K562 (cell line): Measurements from ENCODE around the gene FOXB2. TPM values are rescaled to one million over a fixed set of nuclear protein-coding genes. Genes with fewer than 3 reads are reported as not detected.

Source experiments
- ATAC-seq: fragments of 200-7000 bp; cut with Tn5 transposase; 3 replicates; pipeline ENCODE4 v1.9.1; 2020; ENCODE audit warnings: moderate library complexity
- BruUV-seq: library from RNA; stranded (reverse); fragments of 400-500 nt; replicated peaks from 2 replicates; lab custom pipeline; 2021; lab: Mats Ljungman, UMichigan
- CTCF ChIA-PET: fragments of 300-600 bp; formaldehyde crosslinking; extraction: SDS; loops from one replicate; lab custom pipeline; 2021; ENCODE audit warnings: low intra/inter-chr PET ratio; lab: Yijun Ruan, JAX
- POLR2A ChIA-PET: fragments of 300-600, 350-650 bp; sonication (Branson Sonifier 250); formaldehyde crosslinking; extraction: SDS; loops from one replicate; lab custom pipeline; 2021; ENCODE audit warnings: antibody characterized with exemption, inconsistent platforms; lab: Yijun Ruan, JAX
- DNase-seq, 4 experiments: peaks; one replicate each; pipeline versions ENCODE4 v3.0.0 to v3.0.0-alpha.2; 2011 to 2018; ENCODE audit warnings: low spot score in 3 of 4, mixed read lengths in 3 of 4; ENCODE audit errors: extremely low read depth in 1 of 4
- FAIRE-seq: peaks from 2 replicates; lab custom pipeline; 2011; peaks lifted over from hg19 to GRCh38; lab: Jason Lieb, UNC
- H2AFZ ChIP-seq: 2 replicates; pipeline ENCODE4 v1.6.0; 2011; ENCODE audit warnings: low read depth, low read length, control low read depth, inconsistent platforms
- H3K27ac ChIP-seq: fragments of 200-600 bp; 3 replicates; pipeline ENCODE4 v1.8.0; 2011; ENCODE audit warnings: low read depth, mild to moderate bottlenecking, control low read depth, inconsistent platforms, low read length, moderate library complexity, mixed read lengths; ENCODE audit errors: extremely low read depth
- H3K27me3 ChIP-seq, 2 experiments: fragments of 300-600 bp in 1 of 2; 2 replicates in 1 of 2; 3 replicates in 1 of 2; pipeline versions ENCODE4 v1.6.0 to v1.8.0; 2011; ENCODE audit warnings: inconsistent platforms in 2 of 2, low read length in 2 of 2, mild to moderate bottlenecking in 1 of 2, mixed read lengths in 1 of 2, moderate library complexity in 1 of 2; ENCODE audit not compliant: control insufficient read depth in 2 of 2, insufficient read depth in 2 of 2
- H3K36me3 ChIP-seq: fragments of 300-600 bp; 3 replicates; pipeline ENCODE4 v1.8.0; 2011; ENCODE audit warnings: mild to moderate bottlenecking, low read length, inconsistent platforms; ENCODE audit not compliant: control insufficient read depth, insufficient read depth
- H3K4me1 ChIP-seq, 2 experiments: fragments of 200-600 bp in 1 of 2; replicated peaks in 1 of 2; 2 replicates in 1 of 2; 3 replicates in 1 of 2; pipeline versions ENCODE4 v1.5.1 to v1.8.0; 2011; ENCODE audit warnings: inconsistent platforms in 2 of 2, low read length in 2 of 2, mild to moderate bottlenecking in 1 of 2, mixed read lengths in 1 of 2, moderate library complexity in 1 of 2; ENCODE audit not compliant: control insufficient read depth in 2 of 2, insufficient read depth in 2 of 2
- H3K4me2 ChIP-seq: 2 replicates; pipeline ENCODE4 v1.6.1; 2011; ENCODE audit warnings: low read length, control low read depth, inconsistent platforms, mixed read lengths; ENCODE audit not compliant: insufficient read depth
- H3K4me3 ChIP-seq: fragments of 200-600 bp; sonication (generic), shearing (Covaris generic); 2 replicates; pipeline ENCODE4 v1.5.1; 2016; ENCODE audit warnings: control low read depth, inconsistent platforms
- H3K79me2 ChIP-seq: fragments of 200-600 bp; 3 replicates; pipeline ENCODE4 v1.8.0; 2011; ENCODE audit warnings: low read length, inconsistent platforms; ENCODE audit not compliant: control insufficient read depth, insufficient read depth
- H3K9ac ChIP-seq, 2 experiments: 2 replicates each; pipeline versions ENCODE4 v1.6.0 to v1.6.1; 2011; ENCODE audit warnings: low read depth in 2 of 2, low read length in 2 of 2, control low read depth in 1 of 2, inconsistent platforms in 1 of 2, mild to moderate bottlenecking in 1 of 2, mixed read lengths in 1 of 2; ENCODE audit not compliant: insufficient read depth in 1 of 2
- H3K9me1 ChIP-seq: one replicate; pipeline ENCODE4 v1.6.0; 2011; ENCODE audit warnings: inconsistent platforms, mild to moderate bottlenecking, low read length, moderate library complexity; ENCODE audit not compliant: control insufficient read depth, insufficient read depth
- H3K9me3 ChIP-seq: replicated peaks from 2 replicates; pipeline ENCODE4 v1.5.1; 2011; ENCODE audit warnings: low read depth, low read length, inconsistent platforms; ENCODE audit not compliant: control insufficient read depth, insufficient read depth
- H4K20me1 ChIP-seq: replicated peaks from 2 replicates; pipeline ENCODE4 v1.6.1; 2011; ENCODE audit warnings: low read length, inconsistent platforms, mixed read lengths; ENCODE audit not compliant: control insufficient read depth, insufficient read depth
- HIVEP1 ChIP-seq: fragments of 250-450 bp; sonication (Bioruptor Pico); IDR thresholded peaks from 2 replicates; pipeline ENCODE4 v1.4.0; 2020; ENCODE audit warnings: mild to moderate bottlenecking
- LEF1 ChIP-seq: fragments of 450-650 bp; IDR thresholded peaks from 2 replicates; pipeline ENCODE4 v1.6.1; 2016; ENCODE audit warnings: mild to moderate bottlenecking
- WGBS: fragments of 100-300 bp; shearing (Covaris generic); methylation state at CpG from one replicate; pipeline ENCODE4 v1.1.6; 2016; ENCODE audit warnings: low coverage, mixed read lengths; ENCODE audit not compliant: insufficient coverage; ENCODE audit errors: missing lambda C conversion rate; 5-methylcytosine and 5-hydroxymethylcytosine counted together
- in situ Hi-C: fragments of 300-500 bp; cut with MboI; formaldehyde crosslinking; loops from 4 replicates; pipeline ENCODE4 v1.15.0; 2018; ENCODE audit warnings: inconsistent platforms, mixed read lengths
- intact Hi-C: fragments of 100-400 bp; cut with micrococcal nuclease; formaldehyde crosslinking; loops from 2 replicates; pipeline ENCODE4 v1.14.2; 2022
- polyA plus RNA-seq, 8 experiments: library from polyadenylated mRNA; depleted of rRNA in 4 of 8; stranded (reverse) in 5 of 8; unstranded in 3 of 8; fragments of >200 nt; fragmentation: Nextera tagmentation in 2 of 8; fragmentation: Illumina TruSeq in 1 of 8; extraction: Ambion mirVana in 2 of 8; extraction: Trizol in 1 of 8; gene quantifications; 2 replicates each; pipeline versions ENCODE4 v1.2.1 to v1.2.3, GENCODE V29; 2011 to 2014; ENCODE audit warnings: inconsistent platforms in 1 of 8, missing spikeins in 1 of 8
- total RNA-seq, 7 experiments: library from RNA; depleted of rRNA in 6 of 7; stranded (reverse); fragments of >200 nt in 6 of 7; fragmentation: Illumina TruSeq in 2 of 7; extraction: Trizol in 2 of 7; gene quantifications; 2 replicates each; pipeline versions ENCODE4 v1.2.1 to v1.2.3, GENCODE V29; 2011 to 2021; ENCODE audit warnings: low replicate concordance in 1 of 7
- TF ChIP-seq, protein P1 (sequence below), 2 experiments: IDR thresholded peaks in 1 of 2; conservative IDR thresholded peaks in 1 of 2; 2 replicates each; pipeline ENCODE4 v1.6.1; 2016; ENCODE audit warnings: low read depth in 2 of 2, mild to moderate bottlenecking in 1 of 2, missing compliant biosample characterization in 1 of 2, missing genetic modification characterization in 1 of 2, moderate library complexity in 1 of 2
- TF ChIP-seq, protein P2 (sequence below): fragments of 200-800 bp; sonication (Bioruptor generic); IDR thresholded peaks from 2 replicates; pipeline ENCODE4 v1.6.1; 2017; ENCODE audit warnings: missing genetic modification characterization, missing compliant biosample characterization

FOXB2 gene
- total and polyA plus RNA-seq, 9 of the 15 experiments (the other 6 are each of a cell fraction or from before 2014, with no cell fraction given): not detected

- no peak for FAIRE-seq
- Histone ChIP-seq H3K79me2 (no peaks in the 10 kb centered on the region), H3K9me1 (no peaks in the 10 kb centered on the region), H3K4me3 (no peak overlapping the region), H3K4me1 (peaks cover 0 to 3% of the 10 kb centered on the region in 2 experiments; a peak in 2 of 5 replicates), H3K4me2 (no peak overlapping the region)
- 1% methylated on average over 27 of the region's 47 CpGs for WGBS
- TF ChIP-seq, protein P1, sequence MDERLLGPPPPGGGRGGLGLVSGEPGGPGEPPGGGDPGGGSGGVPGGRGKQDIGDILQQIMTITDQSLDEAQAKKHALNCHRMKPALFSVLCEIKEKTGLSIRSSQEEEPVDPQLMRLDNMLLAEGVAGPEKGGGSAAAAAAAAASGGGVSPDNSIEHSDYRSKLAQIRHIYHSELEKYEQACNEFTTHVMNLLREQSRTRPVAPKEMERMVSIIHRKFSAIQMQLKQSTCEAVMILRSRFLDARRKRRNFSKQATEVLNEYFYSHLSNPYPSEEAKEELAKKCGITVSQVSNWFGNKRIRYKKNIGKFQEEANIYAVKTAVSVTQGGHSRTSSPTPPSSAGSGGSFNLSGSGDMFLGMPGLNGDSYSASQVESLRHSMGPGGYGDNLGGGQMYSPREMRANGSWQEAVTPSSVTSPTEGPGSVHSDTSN (CRISPR knock-in tag; IDR thresholded peaks at IDR 0.05; ENCODE audit: low read depth): no peak
- TF ChIP-seq, protein P1 (tag; conservative IDR thresholded peaks at IDR 0.05; ENCODE audit: low read depth): no peak
- no peak for TF ChIP-seq LEF1
- no peak for TF ChIP-seq HIVEP1 (CRISPR knock-in tag)
- TF ChIP-seq, protein P2, sequence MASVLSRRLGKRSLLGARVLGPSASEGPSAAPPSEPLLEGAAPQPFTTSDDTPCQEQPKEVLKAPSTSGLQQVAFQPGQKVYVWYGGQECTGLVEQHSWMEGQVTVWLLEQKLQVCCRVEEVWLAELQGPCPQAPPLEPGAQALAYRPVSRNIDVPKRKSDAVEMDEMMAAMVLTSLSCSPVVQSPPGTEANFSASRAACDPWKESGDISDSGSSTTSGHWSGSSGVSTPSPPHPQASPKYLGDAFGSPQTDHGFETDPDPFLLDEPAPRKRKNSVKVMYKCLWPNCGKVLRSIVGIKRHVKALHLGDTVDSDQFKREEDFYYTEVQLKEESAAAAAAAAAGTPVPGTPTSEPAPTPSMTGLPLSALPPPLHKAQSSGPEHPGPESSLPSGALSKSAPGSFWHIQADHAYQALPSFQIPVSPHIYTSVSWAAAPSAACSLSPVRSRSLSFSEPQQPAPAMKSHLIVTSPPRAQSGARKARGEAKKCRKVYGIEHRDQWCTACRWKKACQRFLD: no peak
- TF ChIP-seq, all 486 proteins: peak for 0
- no peaks in the 10 kb centered on the region for H3K36me3 ChIP-seq
- peaks cover 0 to 75% of the 10 kb centered on the region in 2 experiments; a peak in 2 of 5 replicates for H3K27me3 ChIP-seq
- H3K9ac ChIP-seq: no peak overlapping the region; a peak in 1 of 4 replicates
- H2AFZ ChIP-seq: no peak overlapping the region
- no peak overlapping the region for H3K27ac ChIP-seq
- ChIA-PET POLR2A (interaction anchor here (1.1 kb wide), 1 partner anchor 15 kb away, joined by 3 read pairs; no protein-coding TSS in a partner anchor), CTCF (no interaction called here)
- no peaks in the 10 kb centered on the region for H4K20me1 ChIP-seq
- H3K9me3 ChIP-seq: no peaks in the 10 kb centered on the region
- ATAC-seq (no peak), DNase-seq (no peak)
- intact Hi-C loops (no loop called here), in situ Hi-C loops (no loop called here)
- no TSS peak for BruUV-seq
Measured at GRCh38 chr9:77016526-77017504, 2.6 kb upstream of the FOXB2 start.
